Stimulated activated CD4-positive, alpha-beta T cell treated with anti-CD3 and anti-CD28 coated beads, Interleukin-2, amount 100 ng/mL, for 4 hours (primary cell): Measurements from ENCODE around the gene STAT5A.
A peak's percentile ranks its signal among the peaks of the same experiment; 100 is the strongest.
"Not testable (repeated sequence)": the region's sequence is repeated elsewhere in the genome, so short reads cannot be mapped to it uniquely, and the experiment has no call there.

Source experiments
- DNase-seq: peaks from one replicate; pipeline ENCODE4 v3.0.0-alpha.2; 2020; ENCODE audit warnings: low read depth

The STAT5A gene

DNA sequence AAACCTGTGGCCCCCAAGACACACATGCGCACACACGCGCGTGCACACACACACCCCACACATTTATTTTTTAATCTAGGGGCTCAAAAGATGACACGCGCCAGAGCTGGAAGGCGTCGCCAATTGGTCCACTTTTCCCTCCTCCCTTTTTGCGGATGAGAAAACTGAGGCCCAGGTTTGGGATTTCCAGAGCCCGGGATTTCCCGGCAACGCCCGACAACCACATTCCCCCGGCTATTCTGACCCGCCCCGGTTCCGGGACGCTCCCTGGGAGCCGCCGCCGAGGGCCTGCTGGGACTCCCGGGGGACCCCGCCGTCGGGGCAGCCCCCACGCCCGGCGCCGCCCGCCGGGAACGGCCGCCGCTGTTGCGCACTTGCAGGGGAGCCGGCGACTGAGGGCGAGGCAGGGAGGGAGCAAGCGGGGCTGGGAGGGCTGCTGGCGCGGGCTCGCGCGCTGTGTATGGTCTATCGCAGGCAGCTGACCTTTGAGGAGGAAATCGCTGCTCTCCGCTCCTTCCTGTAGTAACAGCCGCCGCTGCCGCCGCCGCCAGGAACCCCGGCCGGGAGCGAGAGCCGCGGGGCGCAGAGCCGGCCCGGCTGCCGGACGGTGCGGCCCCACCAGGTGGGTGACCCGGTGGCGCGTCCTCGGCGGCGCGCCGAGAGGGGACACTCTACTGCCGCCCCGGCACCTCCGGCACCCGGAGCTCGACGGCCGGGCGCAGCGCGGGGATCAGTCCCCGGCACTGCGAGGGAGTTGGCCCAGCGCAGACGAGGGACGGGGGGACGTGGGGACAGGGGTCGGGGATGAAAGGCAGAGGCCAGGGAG is at the start of gene STAT5A:
Gene STAT5A (plus strand): TSS at position 522 of the 826 bp plus-strand sequence. CDS start 914 bp downstream, outside the sequence.
- DNase-seq = peak; percentile 58

DNA sequence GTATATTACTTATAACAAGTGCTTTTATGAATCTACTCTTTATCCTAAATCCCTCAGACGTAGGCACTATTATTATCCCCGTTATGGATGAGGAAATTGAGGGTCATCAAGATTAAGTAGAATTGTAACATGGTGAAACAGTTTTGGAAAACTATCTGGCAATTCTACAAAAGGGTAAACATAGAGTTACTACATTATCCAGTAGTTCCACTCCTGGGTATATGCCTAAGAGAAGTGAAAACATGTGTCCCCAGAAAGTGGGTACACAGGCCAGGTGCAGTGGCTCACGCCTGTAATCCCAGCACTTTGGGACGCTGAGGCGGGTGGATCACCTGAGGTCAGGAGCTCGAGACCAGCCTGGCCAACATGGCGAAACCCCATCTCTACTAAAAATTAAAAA is 48.7 kb upstream of the STAT5A start:
- not testable (repeated sequence) for DNase-seq

DNA sequence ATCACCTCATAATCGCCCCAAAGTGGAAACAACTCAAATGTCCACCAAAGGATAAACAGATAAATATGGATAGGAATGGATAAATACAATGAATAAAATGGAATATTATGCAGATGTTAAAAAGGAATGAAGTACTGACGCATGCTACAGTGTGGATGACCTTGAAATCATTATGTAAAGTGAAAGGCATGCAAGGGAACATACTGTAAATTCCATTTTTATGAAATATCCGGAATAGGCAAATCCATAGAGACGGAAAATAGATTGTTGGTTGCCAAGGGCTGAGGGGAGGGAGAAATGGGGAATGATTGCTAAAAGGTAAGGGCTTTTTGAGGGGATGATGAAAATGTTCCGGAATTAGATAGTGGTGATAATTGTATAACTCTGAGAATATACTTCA is 48.1 kb upstream of the STAT5A start:
- DNase-seq = no peak

DNA sequence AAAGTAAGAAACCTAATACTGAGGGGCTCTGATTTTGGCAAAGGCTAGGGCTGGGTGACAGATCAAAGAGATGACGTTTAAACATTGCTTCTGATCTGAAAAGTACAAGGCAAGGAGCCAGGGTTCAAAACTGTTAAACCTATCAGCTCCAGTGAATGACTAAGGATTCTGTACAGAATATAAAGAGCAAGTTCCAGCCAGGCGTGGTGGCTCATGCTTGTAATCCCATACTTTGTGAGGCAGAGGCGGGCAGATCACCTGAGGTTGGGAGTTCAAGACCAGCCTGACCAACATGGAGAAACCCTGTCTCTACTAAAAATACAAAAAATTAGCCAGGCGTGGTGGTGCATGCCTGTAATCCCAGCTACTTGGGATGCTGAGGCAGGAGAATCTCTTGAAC is 47.4 kb upstream of the STAT5A start:
- DNase-seq = not testable (repeated sequence)

DNA sequence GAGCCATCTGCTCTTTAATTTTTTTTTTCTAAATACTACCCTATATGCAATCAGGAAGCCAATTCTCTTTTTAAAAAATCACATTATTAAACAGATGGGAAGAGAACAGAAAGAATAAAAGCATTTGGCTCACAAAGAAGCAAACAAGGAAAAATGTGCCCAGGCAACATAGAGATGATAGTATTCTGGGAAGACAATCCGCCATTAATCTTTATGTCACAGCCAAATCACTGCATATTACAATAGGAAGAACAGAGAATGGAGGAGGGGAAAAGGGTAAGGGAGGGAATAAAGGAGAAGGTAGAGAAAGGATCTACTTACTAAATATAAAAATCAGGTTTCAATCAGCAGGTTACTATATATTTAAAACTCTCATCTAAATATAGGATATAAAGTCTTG is 46.4 kb upstream of the STAT5A start:
- DNase-seq = no peak

DNA sequence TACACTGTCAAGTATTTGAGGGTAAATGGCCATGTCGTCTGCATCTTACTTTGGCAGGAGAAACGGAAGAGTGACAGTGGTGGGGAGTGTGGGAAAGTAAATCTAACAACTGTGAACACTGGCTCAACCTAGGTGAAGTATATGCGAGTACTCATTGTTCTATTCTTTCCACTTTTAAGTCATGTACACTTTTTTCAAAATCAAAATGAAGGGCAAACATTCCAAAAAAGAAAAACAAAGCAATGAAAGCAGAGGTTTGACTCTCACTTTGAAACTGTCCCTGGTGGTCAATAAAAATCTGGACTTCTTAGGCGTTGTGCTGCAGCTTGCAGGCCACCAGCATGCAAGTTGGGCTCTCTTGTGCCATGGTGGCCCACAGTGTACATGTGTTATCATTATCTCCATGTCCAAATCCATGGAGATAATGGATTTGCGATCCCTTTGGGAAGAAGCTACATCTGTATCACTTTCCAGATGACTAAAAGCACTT is 44.8 kb upstream of the STAT5A start:
- no peak for DNase-seq

DNA sequence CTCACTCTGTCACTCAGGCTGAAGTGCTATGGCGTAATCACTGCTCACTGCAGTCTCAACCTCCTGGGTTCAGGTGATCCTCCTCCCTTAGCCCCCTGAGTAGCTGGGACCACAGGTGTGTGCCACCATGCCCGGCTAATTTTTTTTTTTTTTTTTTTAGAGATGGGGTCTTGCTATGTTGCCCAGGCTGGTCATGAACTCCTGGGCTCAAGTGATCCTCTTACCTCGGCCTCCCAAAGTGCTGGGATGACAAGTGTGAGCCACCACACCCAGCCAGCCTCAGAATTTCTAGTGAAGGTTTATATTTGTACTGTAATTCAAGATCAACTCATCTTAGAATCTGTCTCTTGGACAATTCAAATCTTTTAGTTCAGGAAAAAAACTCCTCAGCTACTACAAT is 44.2 kb upstream of the STAT5A start:
- not testable (repeated sequence) for DNase-seq

DNA sequence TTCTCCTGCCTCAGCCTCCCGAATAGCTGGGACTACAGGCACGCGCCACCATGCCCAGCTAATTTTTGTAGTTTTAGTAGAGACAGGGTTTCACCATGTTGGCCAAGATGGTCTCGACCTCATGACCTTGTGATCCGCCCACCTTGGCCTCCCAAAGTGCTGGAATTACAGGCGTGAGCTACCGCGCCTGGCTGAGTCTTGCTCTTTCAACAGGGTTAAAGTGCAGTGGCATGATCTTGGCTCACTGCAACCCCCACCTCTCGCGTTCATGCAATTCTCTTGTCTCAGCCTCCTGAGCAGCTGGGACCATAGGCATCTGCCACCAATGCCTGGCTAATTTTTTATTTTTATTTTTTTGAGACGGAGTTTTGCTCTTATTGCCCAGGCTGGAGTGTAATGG is 43.1 kb upstream of the STAT5A start:
- not testable (repeated sequence) for DNase-seq

DNA sequence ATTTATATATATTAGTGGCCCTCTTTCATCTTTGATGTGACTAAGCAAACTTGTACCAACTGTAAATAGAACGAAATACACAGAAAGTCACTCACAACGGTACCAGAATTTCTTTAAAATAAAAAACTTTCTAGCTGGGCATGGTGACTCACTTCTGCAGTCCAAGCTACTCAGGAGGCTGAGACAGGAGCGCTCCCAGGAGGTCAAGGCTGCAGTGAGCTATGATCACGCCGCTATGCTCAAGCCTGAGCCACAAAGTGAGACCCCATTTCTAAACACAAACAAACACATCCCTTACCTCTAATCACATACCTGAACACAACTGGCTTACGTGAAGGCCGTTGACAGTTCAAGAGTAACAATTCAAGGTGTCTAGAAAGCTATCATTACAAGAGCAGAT is 41.8 kb upstream of the STAT5A start:
- DNase-seq = no peak

DNA sequence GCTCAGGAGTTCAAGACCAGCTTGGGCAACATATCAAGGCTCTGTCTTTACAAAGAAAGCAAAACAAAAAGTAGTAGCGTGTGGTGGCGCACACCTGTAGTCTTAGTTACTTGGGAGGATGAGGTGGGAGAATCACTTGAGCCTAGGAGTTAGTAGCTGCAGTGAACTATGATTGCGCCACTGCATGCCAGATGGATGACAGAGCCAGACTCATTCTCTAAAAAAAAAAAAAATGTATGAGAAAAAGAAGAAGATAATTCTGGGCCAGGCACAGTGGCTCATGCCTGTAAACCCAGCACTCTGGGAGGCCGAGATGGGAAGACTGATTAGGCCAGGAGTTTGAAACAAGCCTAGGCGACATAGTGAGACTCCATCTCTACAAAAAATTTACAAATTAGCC is 40.6 kb upstream of the STAT5A start:
- DNase-seq = no peak

DNA sequence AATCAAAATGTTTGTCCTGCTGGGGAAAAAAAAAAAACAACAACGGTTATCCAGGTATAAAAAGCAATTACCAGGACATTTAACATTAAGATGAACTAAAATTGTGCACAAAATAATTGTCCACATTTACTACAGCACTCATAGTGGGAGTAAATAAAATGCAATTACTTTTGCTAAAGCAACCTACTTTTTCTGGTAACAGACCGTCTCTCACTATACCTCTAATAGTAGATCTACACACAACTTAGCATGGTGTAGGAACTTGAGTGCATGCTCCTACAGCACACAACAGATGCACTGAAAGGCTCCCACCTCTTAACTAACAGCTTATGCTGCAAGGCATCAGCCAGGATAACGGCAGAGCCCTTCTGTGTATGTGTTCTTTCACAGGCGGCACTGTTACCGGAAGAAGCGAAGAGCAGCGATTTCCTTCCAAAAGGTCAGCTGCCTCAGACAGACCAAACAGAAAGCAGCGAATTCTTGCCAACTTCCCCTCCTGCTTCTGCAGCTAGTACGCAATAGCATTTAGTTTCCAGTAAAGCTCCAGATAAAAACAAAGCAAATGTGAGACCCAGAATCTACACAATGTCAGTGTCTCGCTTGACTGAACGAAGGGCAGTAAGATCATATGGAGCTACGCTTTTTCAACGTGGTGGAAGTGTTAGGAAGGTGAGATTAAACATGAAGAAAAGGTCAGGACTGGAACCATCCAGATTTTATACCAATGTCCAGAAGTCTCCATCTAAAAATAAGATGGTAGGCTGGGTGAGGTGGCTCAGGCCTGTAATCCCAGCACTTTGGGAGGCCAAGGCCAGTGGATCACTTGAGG is 39.7 kb upstream of the STAT5A start:
- DNase-seq = peak; percentile 66

DNA sequence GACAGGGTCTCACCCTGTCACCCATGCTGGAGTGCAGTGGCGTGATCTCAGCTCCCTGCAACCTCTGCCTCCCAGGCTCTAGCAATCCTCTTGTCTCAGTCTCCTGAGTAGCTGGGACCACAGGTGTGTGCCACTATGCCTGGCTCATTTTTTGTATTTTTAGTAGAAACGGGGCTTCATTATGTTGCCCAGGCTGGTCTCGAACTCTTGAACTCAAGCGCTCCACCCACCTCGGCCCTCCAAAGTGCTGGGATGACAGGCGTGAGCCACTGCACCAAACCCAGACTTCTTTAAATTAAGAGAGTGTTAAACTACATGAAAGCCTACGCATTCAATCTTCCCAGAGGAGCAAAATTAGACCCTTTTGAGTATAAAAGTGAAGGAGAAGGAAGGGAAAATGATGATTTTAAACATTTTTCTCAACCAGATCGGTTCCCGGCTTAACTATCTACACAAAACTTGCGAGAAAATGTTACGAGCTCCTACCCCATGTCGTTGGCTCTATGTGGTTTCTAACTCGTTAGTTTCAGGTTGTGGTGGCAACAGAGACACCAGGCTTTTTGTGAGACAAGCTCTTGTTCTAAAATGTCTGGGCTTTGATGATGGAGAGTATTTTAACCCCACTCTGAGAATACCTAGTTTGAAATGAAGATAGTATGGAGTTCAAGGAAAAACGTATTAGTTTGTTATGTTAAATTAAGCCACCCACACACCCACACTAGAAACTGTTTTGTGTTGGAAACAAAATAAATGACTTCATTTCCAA is 38.4 kb upstream of the STAT5A start:
- DNase-seq = no peak

DNA sequence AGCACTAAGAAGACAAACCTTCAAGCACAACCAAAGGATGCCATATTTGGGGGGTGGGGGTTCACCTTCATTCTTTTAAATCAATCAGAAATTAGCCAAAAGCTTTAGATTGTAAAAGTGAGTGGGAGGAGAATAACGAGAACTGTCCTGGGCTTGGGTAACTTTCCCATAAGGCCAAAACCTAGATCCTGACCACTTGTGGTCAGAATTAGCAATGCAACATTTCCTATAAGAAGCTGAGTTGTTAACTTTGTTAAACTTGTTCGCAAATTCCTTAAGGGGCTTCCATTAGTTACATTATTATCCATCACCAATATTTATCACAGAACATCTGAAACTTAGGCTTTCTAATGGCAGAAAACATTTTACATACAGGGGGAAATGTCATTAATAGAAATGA is 37.2 kb upstream of the STAT5A start:
- DNase-seq = no peak

DNA sequence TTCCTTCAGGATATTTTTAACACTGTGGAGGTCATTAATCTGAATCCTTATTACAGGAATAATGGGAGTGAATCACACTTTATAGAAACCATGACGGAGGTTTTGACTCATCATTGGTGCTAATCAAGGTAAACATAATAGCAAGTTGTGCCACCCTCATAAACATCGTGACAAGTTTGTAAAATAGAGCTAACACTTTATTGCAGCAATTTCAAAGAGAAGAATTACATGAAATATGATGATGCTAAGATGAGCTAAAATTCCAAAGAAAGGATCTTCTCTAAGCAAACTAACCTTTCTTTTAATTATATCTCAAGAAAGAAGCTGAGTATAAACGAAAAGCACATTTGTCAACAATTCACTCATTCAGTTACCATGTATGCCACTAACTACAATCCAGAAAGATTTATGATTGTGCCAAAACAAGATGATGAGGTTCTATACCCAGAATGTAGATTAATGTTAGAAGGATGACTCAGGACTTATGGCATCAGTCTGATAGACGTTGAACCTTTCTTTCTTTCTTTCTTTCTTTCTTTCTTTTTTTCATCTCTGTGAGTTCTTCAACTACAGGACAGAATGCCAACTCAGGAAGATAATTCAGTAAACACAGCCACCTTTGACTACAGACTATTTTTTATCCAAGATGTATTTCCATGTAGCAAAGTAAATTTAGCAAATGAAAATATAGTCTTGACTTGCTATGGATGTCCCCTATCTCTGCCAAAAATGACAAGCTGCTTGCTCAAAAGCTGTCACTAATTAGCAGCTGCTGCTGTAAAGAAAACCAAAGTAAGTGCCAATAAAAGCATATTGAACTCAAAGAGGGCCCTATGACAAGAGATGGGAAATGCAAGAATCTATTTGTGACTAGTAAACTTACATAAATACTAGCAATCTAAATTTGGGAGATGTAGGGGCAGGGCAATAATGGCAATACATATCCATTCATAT is 35.4 kb upstream of the STAT5A start:
- no peak for DNase-seq

DNA sequence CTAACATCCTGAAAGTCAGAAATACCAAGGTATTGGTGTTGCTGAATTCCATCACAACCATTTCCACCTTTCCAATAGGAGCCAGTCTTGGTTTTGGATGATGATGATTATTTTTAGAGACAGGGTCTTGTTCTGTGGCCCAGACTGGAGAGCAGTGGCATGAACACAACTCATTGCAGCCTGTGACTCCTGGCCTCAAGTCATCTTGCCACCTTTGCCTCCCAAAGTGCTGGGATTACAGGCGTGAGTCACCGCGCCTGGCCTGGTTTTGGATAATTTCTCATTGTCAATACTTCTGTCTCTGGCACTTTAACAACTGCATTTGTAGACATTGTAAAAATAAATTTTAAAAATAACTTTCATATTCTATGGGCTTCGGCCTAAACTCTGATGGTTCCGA is 34.7 kb upstream of the STAT5A start:
- DNase-seq = no peak

DNA sequence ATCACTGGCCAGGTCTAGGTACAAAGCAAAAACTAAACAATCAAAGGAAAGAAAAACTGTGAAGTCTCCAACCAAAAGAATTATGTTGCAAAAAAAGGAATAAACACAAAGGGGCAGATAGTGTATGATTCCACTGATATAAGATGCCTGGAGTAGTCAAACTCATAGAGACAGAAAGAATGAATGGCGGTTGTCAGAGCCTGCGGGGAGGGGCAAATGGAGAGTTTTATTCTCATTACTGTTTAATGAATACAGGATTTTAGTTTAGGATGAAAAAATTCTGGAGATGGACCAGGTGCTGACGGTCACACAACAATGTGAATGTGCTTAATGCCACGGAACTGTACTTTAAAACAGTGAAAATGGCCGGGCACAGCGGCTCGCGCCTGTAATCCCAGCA is 32.9 kb upstream of the STAT5A start:
- DNase-seq = no peak

DNA sequence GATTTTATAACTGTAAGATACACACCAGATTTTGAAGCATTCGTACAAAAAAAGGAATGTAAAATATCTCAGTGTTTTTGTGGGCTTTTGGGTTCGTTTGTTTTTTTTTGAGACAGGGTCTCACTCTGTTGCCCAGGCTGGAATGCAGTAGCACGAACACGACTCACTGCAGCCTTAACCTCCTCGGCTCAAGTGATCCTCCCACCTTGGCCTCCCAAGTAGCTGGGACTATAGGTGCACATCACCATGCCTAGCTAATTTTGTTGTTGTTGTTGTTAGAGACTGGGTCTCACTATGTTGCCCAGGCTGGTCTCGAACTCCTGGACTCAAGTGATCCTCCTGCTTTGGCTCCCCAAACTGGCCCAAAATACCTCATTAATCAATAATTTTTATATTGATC is 28.0 kb upstream of the STAT5A start:
- no peak for DNase-seq

DNA sequence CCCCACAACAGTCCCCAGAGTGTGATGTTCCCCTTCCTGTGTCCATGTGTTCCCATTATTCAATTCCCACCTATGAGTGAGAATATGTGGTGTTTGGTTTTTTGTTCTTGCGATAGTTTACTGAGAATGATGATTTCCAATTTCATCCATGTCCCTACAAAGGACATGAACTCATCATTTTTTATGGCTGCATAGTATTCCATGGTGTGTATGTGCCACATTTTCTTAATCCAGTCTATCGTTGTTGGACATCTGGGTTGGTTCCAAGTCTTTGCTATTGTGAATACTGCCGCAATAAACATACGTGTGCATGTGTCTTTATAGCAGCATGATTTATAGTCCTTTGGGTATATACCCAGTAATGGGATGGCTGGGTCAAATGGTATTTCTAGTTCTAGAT is 23.9 kb upstream of the STAT5A start:
- not testable (repeated sequence) for DNase-seq

DNA sequence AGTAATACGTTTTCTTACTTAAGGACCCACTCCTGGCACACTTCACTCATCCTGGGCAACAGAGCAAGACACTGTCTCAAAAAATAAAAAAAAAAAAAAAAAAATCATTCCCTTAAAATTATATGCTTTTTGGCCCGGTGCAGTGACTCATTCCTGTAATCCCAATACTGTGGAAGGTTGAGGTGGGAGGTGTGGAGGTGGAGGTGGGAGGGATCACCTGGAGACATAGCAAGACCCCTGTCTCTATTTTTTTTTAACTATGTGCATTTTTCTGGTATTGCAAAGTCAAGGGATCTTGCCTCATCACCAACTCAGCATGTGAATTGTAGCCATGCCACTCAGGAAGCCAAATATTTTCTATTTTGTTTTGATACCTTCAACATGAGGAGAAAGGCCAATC is 21.8 kb upstream of the STAT5A start:
- no peak for DNase-seq

DNA sequence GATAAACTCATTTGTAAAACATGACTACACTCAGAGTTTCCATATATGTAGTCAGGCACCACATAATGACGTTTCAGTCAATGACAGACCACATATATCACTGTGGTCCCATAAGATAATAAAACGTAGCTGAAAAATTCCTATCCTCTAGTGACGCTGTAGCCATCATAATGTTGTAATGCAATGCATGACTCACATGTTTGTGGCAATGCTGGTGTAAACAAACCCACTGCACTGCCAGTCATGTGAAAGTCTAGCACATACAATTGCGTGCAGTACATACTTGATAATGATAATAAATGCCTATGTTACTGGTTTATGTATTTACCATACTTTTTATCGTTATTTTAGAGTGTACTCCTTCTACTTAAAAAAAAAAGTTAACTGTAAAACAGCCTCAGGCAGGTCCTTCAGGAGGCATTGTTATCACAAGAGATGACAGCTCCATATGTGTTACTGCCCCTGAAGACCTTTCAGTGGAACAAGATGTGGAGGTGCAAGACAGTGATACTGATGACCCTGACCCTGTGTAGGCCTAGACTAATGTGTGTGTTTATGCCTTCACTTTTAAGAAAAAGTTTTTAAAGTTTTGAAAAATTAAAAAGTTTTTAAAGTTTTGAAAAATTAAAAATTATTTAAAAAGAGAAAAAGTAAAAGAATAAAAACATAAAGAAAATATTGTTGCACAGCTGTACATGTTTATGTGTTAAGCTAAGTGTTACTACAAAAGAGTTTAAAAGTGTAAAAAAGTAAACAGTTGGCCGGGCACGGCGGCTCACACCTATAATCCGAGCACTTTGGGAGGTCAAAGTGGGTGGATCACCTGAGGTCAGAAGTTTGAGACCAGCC is 21.2 kb upstream of the STAT5A start:
- DNase-seq = peak; percentile 53
